Mesothelial cell of epicardium (in vitro differentiated cells): ENCODE measurements around the gene SERPING1. TPM values are rescaled to one million over a fixed set of nuclear protein-coding genes. Genes with fewer than 3 reads are reported as not detected.
"Not testable (repeated sequence)": the region's sequence is repeated elsewhere in the genome, so short reads cannot be mapped to it uniquely, and the experiment has no call there.

Source experiments
- DNase-seq, 2 experiments: peaks; one replicate each; pipeline ENCODE4 v3.0.0; 2021; ENCODE audit warnings: low spot score in 2 of 2; ENCODE audit not compliant: unreplicated experiment in 2 of 2
- H3K27ac Mint-ChIP-seq: 2 replicates; pipeline ENCODE4 v1.8.0; 2021; ENCODE audit warnings: mixed read lengths
- H3K27me3 Mint-ChIP-seq: 2 replicates; pipeline ENCODE4 v1.8.0; 2021; ENCODE audit warnings: low read depth, mixed read lengths
- H3K36me3 Mint-ChIP-seq: 2 replicates; pipeline ENCODE4 v1.8.0; 2021; ENCODE audit warnings: mixed read lengths
- H3K4me1 Mint-ChIP-seq: 2 replicates; pipeline ENCODE4 v1.8.0; 2021; ENCODE audit warnings: mixed read lengths
- H3K4me3 Mint-ChIP-seq: 2 replicates; pipeline ENCODE4 v1.8.0; 2021; ENCODE audit warnings: mild to moderate bottlenecking, moderate library complexity, mixed read lengths
- H3K9me3 Mint-ChIP-seq: 2 replicates; pipeline ENCODE4 v1.8.0; 2021; ENCODE audit warnings: mixed read lengths
- CTCF ChIP-seq: fragments of 200-600 bp; sonication (generic); IDR thresholded peaks from one replicate; pipeline ENCODE4 v1.5.0; 2021; ENCODE audit warnings: antibody characterized with exemption; ENCODE audit not compliant: unreplicated experiment
- total RNA-seq: library from RNA; stranded (reverse); gene quantifications from 3 replicates; pipeline ENCODE4 v1.2.1, GENCODE V29; 2021

The SERPING1 gene
- total RNA-seq, 1 donor from 2014 or later, result 136 TPM

- peak overlapping the region; percentile 76 for H3K4me3 Mint-ChIP-seq
- DNase-seq, result no peak
- no peaks in the 10 kb centered on the region for H3K9me3 Mint-ChIP-seq
- H3K27me3 Mint-ChIP-seq, result no peaks in the 10 kb centered on the region
- no peak for TF ChIP-seq CTCF
- H3K27ac Mint-ChIP-seq, result peak overlapping the region; percentile 60
- no peaks in the 10 kb centered on the region for H3K36me3 Mint-ChIP-seq
- peaks cover 79% of the 10 kb centered on the region for H3K4me1 Mint-ChIP-seq
Measured at GRCh38 chr11:57647960-57648800, 50.7 kb downstream of the SERPING1 start.

DNA sequence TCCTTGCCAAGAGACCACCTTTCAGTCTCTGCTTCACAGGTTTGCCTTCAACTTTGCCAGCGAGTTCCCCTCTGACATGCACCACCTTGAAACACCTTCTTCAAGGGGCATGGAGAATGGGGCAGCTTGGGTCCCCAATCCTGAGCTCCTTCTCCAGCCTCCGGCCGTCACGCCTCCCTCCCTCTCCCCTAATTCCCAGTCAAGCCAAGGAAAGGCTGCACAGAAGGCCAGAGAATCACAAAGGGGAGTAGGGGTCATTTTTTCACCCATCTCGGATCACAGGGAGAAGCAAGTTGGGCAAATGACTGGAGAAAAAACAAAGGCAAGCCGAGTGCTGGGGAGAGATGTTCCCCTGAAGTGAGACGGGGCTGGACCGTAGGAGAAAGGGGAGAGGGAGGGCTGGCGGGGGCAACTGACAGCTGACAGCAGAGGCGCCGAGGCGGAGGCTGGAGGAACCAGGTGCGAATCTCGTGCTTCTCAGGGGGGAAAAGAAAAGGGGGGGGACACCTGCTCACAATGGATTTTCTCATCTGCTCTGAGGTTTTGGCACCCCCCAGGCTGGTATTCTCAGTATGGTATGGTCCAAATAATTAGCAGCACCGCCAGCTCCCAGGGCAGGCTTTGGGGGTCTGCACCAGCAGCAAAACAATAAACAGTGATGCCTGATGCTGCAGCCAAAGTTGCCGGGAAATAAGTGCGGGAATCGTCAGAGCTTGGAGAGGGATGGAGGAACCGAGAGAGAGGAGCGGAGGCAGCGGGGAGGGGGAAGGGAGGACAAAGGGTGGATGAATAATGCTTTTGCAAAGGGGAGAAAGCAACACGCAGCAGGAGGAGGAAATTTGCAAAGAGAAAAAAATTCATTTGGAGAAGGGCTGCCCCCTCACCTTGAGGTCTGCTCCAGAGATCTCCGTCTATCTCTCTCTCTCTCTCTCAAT lies 51.6 kb downstream of the SERPING1 start:
- H3K4me1 Mint-ChIP-seq, result peaks cover 74% of the 10 kb centered on the region
- H3K27me3 Mint-ChIP-seq, result no peaks in the 10 kb centered on the region
- TF ChIP-seq CTCF, result no peak
- peak overlapping the region; percentile 86 for H3K27ac Mint-ChIP-seq
- DNase-seq, result no peak
- H3K36me3 Mint-ChIP-seq, result no peaks in the 10 kb centered on the region
- H3K4me3 Mint-ChIP-seq, result peak overlapping the region; percentile 76
- no peaks in the 10 kb centered on the region for H3K9me3 Mint-ChIP-seq

DNA sequence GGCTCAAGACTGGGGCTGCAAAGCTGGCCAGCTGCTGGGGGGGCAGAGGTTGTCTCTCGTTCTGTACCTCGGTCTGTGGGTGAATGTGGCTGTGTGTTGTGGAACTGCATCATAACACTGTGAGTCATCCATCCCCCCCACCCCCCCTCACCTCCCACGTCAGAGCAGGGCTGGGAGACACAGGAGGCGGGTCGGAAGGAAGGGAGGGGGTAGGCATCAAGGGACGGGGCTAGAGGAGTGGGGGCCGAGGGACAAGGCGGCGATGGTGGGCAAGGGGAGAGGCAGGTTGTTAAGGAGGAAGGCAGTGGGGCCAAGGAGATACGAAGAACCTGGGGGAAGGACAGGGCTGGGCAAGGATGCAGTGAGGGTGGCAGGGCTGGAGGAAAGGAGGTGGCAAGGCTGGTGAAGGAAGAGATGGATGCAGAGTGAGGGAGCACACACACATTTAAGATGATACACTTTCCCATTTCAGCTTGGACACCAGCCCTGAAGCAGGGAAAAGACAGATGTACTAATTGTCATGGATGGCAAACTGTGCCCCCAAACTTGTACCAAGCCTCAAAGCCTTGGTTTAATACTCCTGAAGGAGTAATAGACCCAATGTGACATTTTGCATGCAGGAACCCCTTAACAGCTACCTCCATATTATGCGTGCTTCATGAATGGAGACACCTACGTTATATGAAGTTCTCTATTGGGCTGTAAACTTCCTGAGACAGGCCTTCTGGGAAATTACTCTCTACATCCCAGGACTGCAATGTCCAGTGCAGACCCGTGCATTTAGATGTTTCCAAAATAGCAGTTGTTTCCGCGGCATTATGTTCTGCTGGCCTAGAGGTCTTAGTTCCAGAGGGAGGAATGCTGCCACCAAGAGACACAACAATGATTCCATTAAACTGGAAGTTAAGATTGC lies 52.6 kb downstream of the SERPING1 start, which contains the start of gene YPEL4:
YPEL4 (minus strand) TSS at position 87 of the 913 bp plus-strand sequence. CDS start 2,805 bp downstream, outside the sequence.
- Mint-ChIP-seq H3K36me3 (no peaks in the 10 kb centered on the region), H3K9me3 (no peaks in the 10 kb centered on the region), H3K4me1 (peaks cover 66% of the 10 kb centered on the region), H3K4me3 (peak within 1 kb of the TSS; percentile 76), H3K27me3 (no peaks in the 10 kb centered on the region), H3K27ac (peak within 1 kb of the TSS; percentile 86)
- DNase-seq, result peak in 1 of 2 experiments; percentile 46
- no peak for TF ChIP-seq CTCF

- no peak for DNase-seq
- H3K4me3 Mint-ChIP-seq, result no peak overlapping the region
- H3K9me3 Mint-ChIP-seq, result no peaks in the 10 kb centered on the region
- no peaks in the 10 kb centered on the region for H3K36me3 Mint-ChIP-seq
- no peak overlapping the region for H3K27ac Mint-ChIP-seq
- TF ChIP-seq CTCF, result no peak
- no peaks in the 10 kb centered on the region for H3K27me3 Mint-ChIP-seq
- H3K4me1 Mint-ChIP-seq, result peaks cover 61% of the 10 kb centered on the region
Measured at GRCh38 chr11:57650739-57651090, 53.2 kb downstream of the SERPING1 start.

GRCh38 chr11:57651408-57651807 lies 53.9 kb downstream of the SERPING1 start:
- no peaks in the 10 kb centered on the region for H3K9me3 Mint-ChIP-seq
- no peak for DNase-seq
- TF ChIP-seq CTCF, result no peak
- H3K4me3 Mint-ChIP-seq, result no peak overlapping the region
- H3K27me3 Mint-ChIP-seq, result no peaks in the 10 kb centered on the region
- H3K27ac Mint-ChIP-seq, result no peak overlapping the region
- H3K4me1 Mint-ChIP-seq, result peaks cover 54% of the 10 kb centered on the region
- H3K36me3 Mint-ChIP-seq, result no peaks in the 10 kb centered on the region

DNA sequence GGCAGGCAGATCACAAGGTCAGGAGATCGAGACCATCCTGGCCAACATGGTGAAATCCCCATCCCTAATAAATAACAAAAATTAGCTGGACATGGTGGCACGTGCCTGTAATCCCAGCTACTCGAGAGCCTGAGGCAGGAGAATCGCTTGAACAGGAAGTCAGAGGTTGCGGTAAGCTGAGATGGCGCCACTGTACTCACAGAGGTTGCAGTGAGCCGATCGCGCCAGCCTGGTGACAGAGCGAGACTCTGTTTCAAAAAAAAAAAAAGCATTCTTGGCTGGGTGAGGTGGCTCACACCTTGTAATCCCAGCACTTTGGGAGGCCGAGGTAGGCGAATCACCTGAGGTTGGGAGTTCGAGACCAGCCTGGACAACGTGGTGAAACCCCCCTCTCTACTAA lies 54.7 kb downstream of the SERPING1 start:
- peaks cover 52% of the 10 kb centered on the region for H3K4me1 Mint-ChIP-seq
- DNase-seq, result not testable (repeated sequence)

More for the DNA sequence above, 54.7 kb downstream of the SERPING1 start:
- not testable (repeated sequence) for H3K27me3 Mint-ChIP-seq, H3K27ac Mint-ChIP-seq, H3K9me3 Mint-ChIP-seq, H3K36me3 Mint-ChIP-seq, H3K4me3 Mint-ChIP-seq
